ENCODE measurements around the gene ZNF587.
"Not testable (repeated sequence)": the region's sequence is repeated elsewhere in the genome, so short reads cannot be mapped to it uniquely, and the experiment has no call there.

Gene ZNF587

DNA sequence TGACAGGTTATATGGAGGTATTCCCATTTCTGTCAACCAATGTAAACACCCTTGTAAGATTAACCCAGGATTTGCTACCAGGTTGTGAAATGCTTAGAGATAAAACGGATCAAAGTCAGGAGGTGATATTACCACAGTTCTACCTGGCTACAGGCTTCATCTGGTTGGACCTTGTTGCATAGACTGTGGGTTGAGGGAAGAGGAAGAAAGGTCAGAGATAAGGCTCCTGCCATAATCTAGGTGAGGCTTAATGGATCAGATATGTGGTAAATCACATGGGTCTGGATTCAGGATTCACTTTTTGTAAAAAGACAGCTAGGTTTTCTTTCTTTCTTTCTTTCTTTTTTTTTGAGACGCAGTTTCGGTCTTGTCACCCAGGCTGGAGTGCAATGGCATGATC is 28.2 kb upstream of the ZNF587 start:
- DNase-seq (ENCODE audit: low read depth in 2 of 2, low spot score in 1 of 2) = not testable (repeated sequence)

DNA sequence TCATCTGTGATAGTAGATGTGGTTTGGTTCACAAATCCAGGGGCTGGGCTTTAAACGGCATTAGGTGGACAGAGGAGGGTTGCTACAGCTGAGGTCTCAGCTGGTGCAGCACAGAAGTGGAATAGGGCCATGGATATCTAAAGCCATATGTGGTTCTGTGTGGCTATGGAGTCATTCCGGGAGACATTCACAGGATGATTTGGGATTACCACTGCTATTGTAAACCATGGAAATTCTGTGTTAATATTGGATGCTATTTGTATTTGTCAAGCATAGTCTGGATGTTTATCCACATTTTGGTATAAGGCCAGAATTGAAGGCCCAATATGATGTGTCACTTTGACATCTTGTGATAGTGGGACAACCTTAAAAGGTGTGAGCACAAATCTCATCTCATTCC is 26.5 kb upstream of the ZNF587 start:
- DNase-seq (ENCODE audit: low read depth in 2 of 2, low spot score in 1 of 2) = not testable (repeated sequence)

DNA sequence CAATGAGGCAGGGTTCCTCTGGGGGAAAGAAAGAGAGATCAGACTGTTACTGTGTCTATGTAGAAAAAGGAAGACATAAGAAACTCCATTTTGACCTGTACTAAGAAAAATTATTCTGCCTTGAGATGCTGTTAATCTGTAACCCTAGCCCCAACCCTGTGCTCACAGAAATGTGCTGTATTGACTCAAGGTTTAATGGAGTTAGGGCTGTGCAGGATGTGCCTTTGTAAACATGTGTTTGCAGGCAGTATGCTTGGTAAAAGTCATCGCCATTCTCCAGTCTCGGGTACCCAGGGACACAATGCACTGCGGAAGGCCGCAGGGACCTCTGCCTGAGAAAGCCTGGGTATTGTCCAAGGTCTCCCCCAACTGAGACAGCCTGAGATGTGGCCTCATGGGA is 26.1 kb upstream of the ZNF587 start:
- not testable (repeated sequence) for DNase-seq (ENCODE audit: low read depth in 2 of 2, low spot score in 1 of 2)

DNA sequence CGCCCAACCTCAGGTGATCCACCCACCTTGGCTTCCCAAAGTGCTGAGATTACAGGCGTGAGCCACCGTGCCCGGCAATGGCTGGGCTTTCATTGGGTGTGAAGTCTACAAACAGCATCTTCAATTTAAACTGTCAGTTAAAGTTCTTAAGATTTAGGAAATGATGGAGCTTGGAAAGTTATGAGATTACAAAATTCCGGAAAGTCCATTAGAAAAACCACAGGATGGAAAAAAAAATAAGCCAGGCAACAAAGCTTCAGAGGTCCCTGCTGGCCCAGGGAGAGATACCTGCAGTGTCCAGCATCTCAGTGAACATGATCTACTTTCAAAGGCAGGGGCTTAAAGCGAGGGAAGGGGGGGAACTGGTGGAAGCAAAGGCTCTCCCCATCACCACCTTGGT is 24.1 kb upstream of the ZNF587 start:
- no peak for DNase-seq (ENCODE audit: low read depth in 2 of 2, low spot score in 1 of 2)

DNA sequence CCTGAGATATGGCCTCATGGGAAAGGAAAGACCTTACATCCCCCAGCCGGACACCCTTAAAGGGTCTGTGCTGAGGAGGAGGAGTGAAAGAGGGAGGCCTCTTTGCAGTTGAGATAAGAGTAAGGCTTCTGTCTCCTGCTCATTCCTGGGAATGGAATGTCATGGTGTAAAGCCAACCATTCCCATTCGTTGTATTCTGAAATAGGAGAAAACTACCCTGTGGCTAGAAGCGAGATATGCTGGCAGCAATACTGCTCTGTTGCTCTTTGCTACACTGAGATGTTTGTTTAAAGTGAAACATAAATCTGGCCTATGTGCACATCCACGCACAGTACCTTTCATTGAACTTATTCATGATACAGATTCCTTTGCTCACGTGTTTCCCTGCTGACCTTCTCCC is 20.3 kb upstream of the ZNF587 start:
- no peak for DNase-seq (ENCODE audit: low read depth in 2 of 2, low spot score in 1 of 2)

DNA sequence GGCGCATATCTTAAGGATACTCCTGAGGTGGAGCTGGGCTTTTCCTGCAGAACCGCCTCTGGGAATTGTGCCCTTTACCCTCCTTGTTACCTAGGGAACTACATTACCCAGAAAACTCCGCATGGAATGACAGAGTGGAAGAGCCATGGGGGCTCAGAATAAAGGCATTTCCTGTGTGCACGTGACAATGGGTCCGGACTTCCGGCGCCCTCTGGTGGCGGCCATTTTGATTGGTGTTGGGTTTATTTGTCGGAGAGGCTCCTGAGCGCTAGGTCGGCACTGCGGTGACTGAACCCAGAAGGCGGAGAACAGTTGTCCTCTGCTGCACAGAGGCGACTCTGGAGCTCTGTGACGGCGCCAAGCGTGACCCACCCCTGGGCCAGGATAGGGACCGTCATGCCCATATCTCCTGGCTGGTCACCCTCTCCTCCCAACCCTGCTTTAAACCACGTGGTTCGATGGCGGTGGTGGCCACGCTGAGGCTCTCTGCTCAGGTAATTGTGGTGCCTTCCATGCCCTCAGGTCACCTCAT is 19.5 kb upstream of the ZNF587 start, which contains the start of gene ZNF587B:
Gene ZNF587B, plus strand, starts transcription at position 229 of the 532 bp plus-strand sequence. Its CDS starts 230 bp downstream, at position 459.
- DNase-seq (ENCODE audit: low read depth in 2 of 2, low spot score in 1 of 2) = no peak

DNA sequence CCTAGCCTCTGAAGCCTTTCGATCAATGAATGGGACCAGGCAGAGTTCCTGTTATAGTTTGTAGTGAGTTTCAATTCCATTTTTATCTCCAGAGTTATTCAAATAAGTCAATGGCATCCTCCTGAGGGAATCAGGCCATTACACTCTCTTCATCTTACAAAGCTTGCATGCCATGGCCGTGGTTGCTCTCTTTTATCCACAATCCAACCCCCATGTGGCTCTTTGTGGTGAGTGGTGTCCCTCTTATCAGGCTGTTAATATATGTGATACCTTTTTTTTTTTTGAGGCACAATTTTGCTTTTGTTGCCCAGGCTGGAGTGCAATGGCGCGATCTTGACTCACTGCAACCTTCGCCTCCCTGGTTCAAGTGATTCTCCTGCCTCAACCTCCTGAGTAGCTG is 12.7 kb upstream of the ZNF587 start:
- not testable (repeated sequence) for DNase-seq (ENCODE audit: low read depth in 2 of 2, low spot score in 1 of 2)

DNA sequence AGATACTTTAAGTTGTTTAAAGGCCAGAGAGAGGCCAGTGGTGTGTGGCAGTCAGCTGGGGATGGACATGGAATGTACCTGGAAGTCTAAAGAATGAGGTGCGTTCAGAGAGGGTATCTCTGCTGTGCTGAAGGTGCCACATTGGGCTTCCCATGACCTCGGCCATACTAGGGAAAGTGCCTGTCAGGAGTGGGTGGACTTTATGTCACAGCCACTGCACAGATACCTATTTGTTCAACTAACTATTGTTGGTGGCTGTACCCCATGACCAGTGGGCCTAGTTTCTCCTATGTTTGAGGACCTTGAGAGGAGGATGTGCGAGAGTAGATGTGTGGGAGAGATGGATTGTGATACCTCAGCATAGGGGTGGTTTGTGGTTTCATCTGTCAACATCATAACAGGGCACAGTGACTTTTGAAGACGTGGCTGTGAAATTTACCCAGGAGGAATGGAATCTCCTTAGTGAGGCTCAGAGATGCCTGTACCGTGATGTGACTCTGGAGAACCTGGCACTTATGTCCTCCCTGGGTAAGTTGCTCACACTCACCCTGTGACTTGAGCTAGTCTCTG is 11.0 kb upstream of the ZNF587 start:
- DNase-seq (ENCODE audit: low read depth in 2 of 2, low spot score in 1 of 2) = not testable (repeated sequence)

DNA sequence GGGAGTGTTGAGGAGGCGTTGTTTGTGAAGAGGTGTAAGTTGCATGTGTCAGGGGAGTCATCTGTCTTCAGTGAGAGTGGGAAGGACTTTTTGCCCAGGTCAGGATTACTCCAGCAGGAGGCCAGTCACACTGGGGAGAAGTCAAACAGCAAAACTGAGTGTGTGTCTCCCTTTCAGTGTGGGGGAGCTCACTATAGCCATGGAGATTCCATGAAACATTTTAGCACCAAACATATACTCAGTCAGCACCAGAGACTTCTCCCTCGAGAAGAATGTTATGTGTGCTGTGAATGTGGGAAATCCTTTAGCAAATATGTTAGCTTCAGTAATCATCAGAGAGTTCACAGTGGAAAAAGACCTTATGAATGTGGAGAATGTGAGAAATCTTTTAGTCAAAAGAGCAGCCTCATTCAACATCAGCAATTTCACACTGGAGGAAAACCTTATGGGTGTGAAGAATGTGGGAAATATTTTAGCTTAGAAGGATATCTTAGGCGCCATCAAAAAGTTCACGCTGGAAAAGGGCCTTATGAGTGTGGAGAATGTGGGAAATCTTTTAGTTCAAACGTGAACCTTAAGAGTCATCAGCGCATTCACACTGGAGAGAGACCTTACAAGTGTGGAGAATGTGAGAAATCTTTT is 8.4 kb upstream of the ZNF587 start:
- DNase-seq (ENCODE audit: low read depth in 2 of 2, low spot score in 1 of 2) = no peak

DNA sequence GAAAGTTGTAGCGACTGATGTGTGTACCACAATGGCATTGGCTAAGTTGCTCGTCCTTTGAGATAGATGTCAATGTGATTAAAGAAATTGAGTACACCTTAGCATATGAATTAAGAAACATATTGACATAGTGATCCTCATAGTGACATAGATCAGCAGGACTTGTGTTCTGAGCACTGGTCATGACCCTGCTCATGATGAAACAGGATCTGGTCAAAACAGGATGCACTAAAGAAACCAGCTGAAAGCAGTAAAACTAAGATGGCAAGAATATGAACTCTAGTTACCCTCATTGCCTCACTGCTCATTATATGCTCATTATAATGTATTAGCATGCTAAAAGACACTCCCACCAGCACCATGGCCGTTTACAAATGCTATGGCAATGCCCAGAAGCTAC is 2.5 kb upstream of the ZNF587 start:
- DNase-seq (ENCODE audit: low read depth in 2 of 2, low spot score in 1 of 2) = not testable (repeated sequence)

DNA sequence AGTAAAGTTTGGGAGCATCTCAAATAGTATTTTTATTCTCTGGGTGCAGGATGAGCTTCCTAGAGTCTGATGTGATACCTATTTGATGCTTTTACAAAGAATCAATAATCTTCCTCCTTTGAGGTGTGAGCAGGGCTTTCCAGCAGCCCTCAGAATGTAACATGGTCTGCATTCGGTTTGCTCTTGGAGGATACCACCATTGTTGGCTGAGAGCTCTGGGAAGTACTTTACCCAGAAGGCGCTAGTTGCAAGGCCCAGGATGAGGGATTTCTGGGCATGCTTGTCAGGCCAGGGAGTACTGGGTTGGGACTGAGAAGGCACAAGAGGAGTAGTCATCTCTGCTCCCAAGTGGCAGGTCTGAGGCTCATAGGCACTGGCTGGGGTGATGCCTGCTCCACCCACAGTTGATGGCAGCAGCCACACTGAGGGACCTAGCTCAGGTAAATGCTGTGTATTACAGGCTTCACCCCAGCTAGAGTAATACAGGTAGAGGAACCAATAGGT is 445 bp upstream of the ZNF587 start:
- DNase-seq (ENCODE audit: low read depth in 2 of 2, low spot score in 1 of 2) = not testable (repeated sequence)

DNA sequence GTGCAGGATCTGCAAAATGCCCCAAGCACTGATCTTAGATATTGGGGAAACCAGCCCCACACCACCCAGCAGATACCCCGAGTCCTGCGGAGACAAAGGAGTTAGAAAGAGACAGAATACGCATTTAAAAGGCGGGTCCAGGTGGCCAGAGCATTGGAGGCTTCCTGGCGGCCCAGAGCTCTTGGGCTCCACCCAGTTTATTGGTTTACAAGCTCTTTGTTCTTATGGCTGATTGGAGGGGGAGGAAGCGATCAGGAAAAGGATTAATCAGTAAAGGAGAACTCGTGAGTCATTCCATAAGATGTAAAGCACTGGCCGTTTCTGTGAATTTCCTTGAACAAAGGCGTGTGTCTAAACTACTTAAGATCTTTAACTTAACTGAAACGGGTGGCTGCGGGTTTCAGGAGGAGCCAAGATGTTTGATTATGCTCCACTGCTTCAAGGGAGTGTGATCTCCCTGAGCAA is 926 bp downstream of the ZNF587 start:
- DNase-seq (ENCODE audit: low read depth in 2 of 2, low spot score in 1 of 2) = no peak

DNA sequence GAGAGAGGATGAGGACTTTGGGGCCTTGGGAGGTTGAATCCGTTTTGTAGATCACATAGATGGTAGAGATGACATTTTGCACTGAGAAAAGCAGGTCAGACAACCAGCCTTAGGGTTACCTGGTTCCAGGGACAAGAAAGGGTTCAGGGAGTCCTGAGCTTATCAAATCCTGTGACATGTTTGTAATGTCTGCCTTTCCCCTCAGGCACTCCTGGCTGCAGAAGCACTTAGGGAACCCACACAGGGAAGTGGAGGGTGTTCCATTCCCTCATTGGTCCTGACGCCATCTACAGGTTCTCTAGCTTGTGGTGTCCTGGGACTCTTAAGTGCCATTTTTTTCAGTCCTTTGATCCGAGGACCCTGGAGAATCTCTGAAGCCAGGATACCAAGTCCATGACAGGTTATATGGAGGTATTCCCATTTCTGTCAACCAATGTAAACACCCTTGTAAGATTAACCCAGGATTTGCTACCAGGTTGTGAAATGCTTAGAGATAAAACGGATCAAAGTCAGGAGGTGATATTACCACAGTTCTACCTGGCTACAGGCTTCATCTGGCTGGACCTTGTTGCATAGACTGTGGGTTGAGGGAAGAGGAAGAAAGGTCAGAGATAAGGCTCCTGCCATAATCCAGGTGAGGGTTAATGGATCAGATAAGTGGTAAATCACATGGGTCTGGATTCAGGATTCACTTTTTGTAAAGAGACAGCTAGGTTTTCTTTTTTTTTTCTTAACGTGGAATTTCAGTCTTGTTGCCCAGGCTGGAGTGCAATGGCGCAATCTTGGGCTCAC is 2.3 kb downstream of the ZNF587 start:
- DNase-seq (ENCODE audit: low read depth in 2 of 2, low spot score in 1 of 2) = not testable (repeated sequence)

DNA sequence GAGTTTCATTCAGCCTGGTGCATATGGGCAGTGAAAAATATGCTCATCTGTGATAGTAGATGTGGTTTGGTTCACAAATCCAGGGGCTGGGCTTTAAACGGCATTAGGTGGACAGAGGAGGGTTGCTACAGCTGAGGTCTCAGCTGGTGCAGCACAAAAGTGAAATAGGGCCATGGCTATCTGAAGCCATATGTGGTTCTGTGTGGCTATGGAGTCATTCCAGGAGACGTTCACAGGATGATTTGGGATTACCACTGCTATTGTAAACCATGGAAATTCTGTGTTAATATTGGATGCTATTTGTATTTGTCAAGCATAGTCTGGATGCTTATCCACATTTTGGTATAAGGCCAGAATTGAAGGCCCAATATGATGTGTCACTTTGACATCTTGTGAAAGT is 4.5 kb downstream of the ZNF587 start:
- DNase-seq (ENCODE audit: low read depth in 2 of 2, low spot score in 1 of 2) = not testable (repeated sequence)

DNA sequence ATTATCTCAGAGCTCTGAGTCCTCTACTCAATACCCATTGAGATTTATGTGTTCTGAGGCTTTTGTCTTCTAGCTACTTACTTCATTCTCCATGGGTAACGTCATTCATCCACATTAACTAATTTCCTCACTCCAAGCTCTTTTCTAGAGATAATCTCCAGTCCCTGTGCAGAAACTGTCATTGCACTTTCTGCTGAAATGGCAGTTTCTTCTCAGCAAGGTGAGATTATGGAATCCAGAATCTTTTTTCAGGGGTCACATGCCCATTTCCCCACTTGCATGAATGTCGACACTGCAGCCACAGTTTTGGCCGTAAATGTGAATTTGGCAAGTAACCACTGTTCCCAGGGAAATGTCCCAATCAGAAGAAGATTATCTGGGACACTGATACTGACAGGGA is 12.7 kb downstream of the ZNF587 start:
- not testable (repeated sequence) for DNase-seq (ENCODE audit: low read depth in 2 of 2, low spot score in 1 of 2)

DNA sequence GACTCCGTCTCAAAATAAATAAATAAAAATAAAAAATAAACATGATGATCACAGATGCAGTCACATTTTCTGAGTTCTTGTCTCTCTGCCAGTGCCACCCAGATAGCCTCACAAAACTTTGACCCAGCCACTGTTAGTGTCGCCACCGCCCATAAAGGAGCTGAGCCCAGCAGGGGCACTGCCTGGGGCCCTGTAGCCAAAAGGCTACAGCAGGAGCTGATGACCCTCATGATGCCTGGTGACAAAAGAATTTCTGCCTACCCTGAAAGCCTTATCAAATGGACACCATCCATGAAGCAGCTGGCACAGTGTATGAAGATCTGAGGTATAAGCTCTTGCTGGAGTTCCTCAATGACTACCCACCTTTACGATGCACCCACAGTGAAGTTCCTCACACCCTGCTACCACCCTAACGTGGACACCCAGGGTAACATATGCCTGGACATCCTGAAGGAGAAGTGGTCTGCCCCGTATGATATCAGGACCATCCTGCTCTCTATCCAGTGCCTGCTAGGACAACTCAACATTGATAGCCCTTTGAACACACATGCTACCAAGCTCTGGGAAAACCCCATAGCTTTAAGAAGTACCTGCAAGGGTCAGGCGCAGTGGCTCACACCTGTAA is 18.3 kb downstream of the ZNF587 start:
- no peak for DNase-seq (ENCODE audit: low read depth in 2 of 2, low spot score in 1 of 2)

DNA sequence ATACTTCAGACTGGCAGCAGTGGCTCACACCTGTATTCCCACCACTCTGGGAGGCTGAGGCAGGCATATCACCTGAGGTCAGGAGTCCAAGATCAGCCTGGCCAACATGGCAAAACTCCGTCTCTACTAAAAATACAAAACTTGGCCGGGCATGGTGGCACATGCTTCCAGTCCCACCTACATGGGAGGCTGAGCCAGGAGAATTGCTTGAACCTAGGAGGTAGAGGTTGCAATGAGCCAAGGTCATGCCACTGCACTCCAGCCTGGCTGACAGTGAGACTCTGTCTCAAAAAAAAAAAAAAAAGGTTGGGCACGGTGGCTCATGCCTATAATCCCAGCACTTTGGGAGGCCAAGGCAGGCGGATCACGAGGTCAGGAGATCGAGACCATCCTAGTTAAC is 20.0 kb downstream of the ZNF587 start:
- not testable (repeated sequence) for DNase-seq (ENCODE audit: low read depth in 2 of 2, low spot score in 1 of 2)

DNA sequence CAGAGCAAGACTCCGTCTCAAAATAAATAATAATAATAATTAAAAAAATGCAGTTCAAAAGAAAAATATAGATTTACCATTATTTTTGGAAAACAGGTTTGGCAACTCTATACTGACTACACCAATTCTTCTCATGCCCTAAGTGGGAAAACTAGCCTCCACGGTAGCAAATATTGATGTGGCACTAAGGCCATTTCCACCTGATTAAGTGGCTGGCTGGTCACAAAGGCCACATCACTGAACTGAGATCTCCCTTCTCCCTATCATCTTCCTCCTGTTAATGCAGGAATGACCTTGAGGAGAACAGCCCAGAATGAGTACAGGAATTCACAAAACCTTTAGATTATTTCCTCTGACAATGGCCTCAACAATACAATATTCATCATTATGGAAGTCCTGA is 20.6 kb downstream of the ZNF587 start:
- DNase-seq (ENCODE audit: low read depth in 2 of 2, low spot score in 1 of 2) = no peak

DNA sequence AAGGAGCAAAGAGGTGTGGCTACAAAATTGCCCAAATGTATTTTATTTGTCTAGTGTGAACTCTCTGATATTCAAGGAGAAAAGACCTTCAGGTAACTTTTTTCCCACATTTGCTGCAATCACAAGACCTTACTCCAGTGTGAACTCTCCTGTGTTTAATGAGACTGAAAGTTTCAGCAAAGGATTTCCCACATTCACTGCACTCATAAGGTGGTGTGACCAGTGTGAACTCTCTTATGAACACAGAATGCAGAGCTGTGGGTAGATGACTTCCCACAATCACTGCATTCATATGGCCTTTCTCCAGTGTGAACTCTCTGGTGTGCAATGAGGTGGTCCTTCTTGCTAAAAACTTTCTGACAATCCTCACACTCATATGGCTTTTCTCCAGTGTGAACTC is 22.8 kb downstream of the ZNF587 start:
- no peak for DNase-seq (ENCODE audit: low read depth in 2 of 2, low spot score in 1 of 2)

DNA sequence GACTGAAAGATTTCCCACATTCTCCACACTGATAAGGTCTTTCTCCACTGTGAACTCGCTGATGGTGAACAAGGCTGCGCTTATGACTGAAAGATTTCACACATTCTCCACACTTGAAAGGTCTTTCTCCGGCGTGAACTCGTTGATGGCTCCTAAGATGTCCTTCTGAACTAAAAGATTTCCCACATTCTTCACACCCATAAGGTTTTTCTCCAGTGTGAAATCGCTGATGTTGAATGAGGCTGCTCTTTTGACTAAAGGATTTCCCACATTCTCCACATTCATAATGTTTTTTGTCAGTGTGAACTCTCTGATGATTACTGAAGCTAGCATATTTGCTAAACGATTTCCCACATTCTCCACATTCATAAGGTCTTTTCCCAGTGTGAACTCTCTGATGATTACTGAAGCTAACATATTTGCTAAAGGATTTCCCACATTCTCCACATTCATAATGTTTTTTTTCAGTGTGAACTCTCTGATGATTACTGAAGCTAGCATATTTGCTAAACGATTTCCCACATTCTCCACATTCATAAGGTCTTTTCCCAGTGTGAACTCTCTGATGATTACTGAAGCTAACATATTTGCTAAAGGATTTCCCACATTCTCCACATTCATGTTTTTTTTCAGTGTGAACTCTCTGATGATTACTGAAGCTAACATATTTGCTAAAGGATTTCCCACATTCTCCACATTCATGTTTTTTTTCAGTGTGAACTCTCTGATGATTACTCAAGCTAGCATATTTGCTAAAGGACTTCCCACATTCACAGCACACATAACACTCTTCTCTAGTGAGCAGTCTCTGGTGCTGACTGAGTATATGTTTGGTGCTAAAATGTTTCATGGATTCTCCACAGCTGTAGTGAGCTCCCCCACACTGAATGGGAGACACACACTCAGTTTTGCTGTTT is 24.5 kb downstream of the ZNF587 start:
- DNase-seq (ENCODE audit: low read depth in 2 of 2, low spot score in 1 of 2) = not testable (repeated sequence)
